Naive thymus-derived CD8-positive, alpha-beta T cell (primary cell): ENCODE results near the gene MAGI2. TPM values are rescaled to one million over a fixed set of nuclear protein-coding genes. Genes with fewer than 3 reads are reported as not detected.

ENCODE experiments used
- ATAC-seq, 2 donors: fragments of 150-1000 bp; cut with Tn5 transposase in 1 of 2; sonication (Bioruptor Pico), chemical (Tn5 transposase) in 1 of 2; 1 replicate in 1 of 2; 2 replicates in 1 of 2; pipeline ENCODE4 v1.10.0; 2021; ENCODE audit warnings: mild to moderate bottlenecking in 2 of 2, moderate library complexity in 2 of 2
- POLR2A ChIA-PET: fragments of 350-600 bp; sonication (Branson Sonifier 250); formaldehyde crosslinking; loops from one replicate; lab custom pipeline; 2021; ENCODE audit warnings: antibody characterized with exemption; lab: Charles Lee
- DNase-seq, 10 donors: peaks; one replicate each; pipeline versions ENCODE4 v3.0.0 to v3.0.0-alpha.2; 2020 to 2022
- H3K27ac Mint-ChIP-seq, 10 donors: one replicate each; pipeline ENCODE4 v1.8.0; 2020 to 2022; ENCODE audit warnings: mild to moderate bottlenecking in 10 of 10, mixed read lengths in 10 of 10, moderate library complexity in 4 of 10, inconsistent platforms in 1 of 10
- H3K27me3 Mint-ChIP-seq, 5 donors: one replicate each; pipeline ENCODE4 v1.8.0; 2021 to 2022; ENCODE audit warnings: mixed read lengths in 5 of 5
- H3K36me3 Mint-ChIP-seq, 3 donors: one replicate each; pipeline ENCODE4 v1.8.0; 2020 to 2022; ENCODE audit warnings: mixed read lengths in 3 of 3, mild to moderate bottlenecking in 2 of 3, inconsistent platforms in 1 of 3
- H3K4me1 Mint-ChIP-seq, 4 donors: one replicate each; pipeline ENCODE4 v1.8.0; 2021 to 2022; ENCODE audit warnings: mixed read lengths in 4 of 4
- H3K4me3 Mint-ChIP-seq, 10 donors: one replicate each; pipeline ENCODE4 v1.8.0; 2020 to 2022; ENCODE audit warnings: mild to moderate bottlenecking in 10 of 10, mixed read lengths in 10 of 10, moderate library complexity in 6 of 10, inconsistent platforms in 1 of 10
- H3K9me3 Mint-ChIP-seq, 9 donors: one replicate each; pipeline ENCODE4 v1.8.0; 2020 to 2022; ENCODE audit warnings: mixed read lengths in 9 of 9, mild to moderate bottlenecking in 3 of 9, inconsistent platforms in 1 of 9, moderate library complexity in 1 of 9
- polyA plus RNA-seq, 3 donors: library from polyadenylated mRNA; unstranded; fragments of 300-500 nt; fragmentation: Illumina TruSeq; gene quantifications; one replicate each; pipeline ENCODE4 v1.2.3, GENCODE V29; 2021
- total RNA-seq, 8 experiments: library from RNA in 2 of 8; stranded (reverse) in 2 of 8; gene quantifications; one replicate each; pipeline ENCODE4 v1.2.3 and lab custom pipeline; 2021 to 2026

MAGI2 gene
- total and polyA plus RNA-seq, 5 experiments from 2014 or later, result 0.02 to 0.65 (median 0.37) TPM; not detected in 1

GRCh38 chr7:78125884-78126283 is 1327.6 kb downstream of the MAGI2 start:
- no peak for ATAC-seq
- Mint-ChIP-seq H3K4me1 (no peaks in the 10 kb centered on the region), H3K27ac (no peak overlapping the region), H3K4me3 (no peak overlapping the region), H3K9me3 (no peaks in the 10 kb centered on the region), H3K27me3 (peaks cover 0 to 3% (median 0%) of the 10 kb centered on the region in 5 donors), H3K36me3 (no peaks in the 10 kb centered on the region)
- no peak for DNase-seq
- POLR2A ChIA-PET, result no interaction called here

GRCh38 chr7:78124216-78124615 is 1329.3 kb downstream of the MAGI2 start:
- Mint-ChIP-seq H3K27me3 (peaks cover 0 to 3% (median 0%) of the 10 kb centered on the region in 5 donors), H3K27ac (no peak overlapping the region), H3K9me3 (no peaks in the 10 kb centered on the region), H3K4me3 (no peak overlapping the region), H3K4me1 (no peaks in the 10 kb centered on the region), H3K36me3 (no peaks in the 10 kb centered on the region)
- ATAC-seq (no peak), DNase-seq (no peak)
- POLR2A ChIA-PET, result no interaction called here

GRCh38 chr7:78121888-78122287 is 1331.6 kb downstream of the MAGI2 start:
- DNase-seq, result no peak
- no peak for ATAC-seq
- no peaks in the 10 kb centered on the region for H3K9me3 Mint-ChIP-seq
- no peak overlapping the region for H3K4me3 Mint-ChIP-seq
- no peak overlapping the region for H3K27ac Mint-ChIP-seq
- no peaks in the 10 kb centered on the region for H3K4me1 Mint-ChIP-seq
- no peaks in the 10 kb centered on the region for H3K36me3 Mint-ChIP-seq
- peaks cover 0 to 5% (median 2%) of the 10 kb centered on the region in 5 donors for H3K27me3 Mint-ChIP-seq
- POLR2A ChIA-PET, result no interaction called here

GRCh38 chr7:78118470-78118869 is 1335.0 kb downstream of the MAGI2 start:
- Mint-ChIP-seq H3K4me1 (no peaks in the 10 kb centered on the region), H3K9me3 (peaks cover 0 to 3% (median 0%) of the 10 kb centered on the region in 9 donors), H3K27me3 (peaks cover 6 to 26% (median 14%) of the 10 kb centered on the region in 5 donors), H3K27ac (no peak overlapping the region), H3K4me3 (no peak overlapping the region), H3K36me3 (peaks cover 0 to 2% (median 0%) of the 10 kb centered on the region in 3 donors)
- no peak for ATAC-seq
- DNase-seq, result no peak
- POLR2A ChIA-PET, result no interaction called here

- Mint-ChIP-seq H3K27me3 (peaks cover 15 to 50% (median 30%) of the 10 kb centered on the region in 5 donors), H3K4me1 (peaks cover 0 to 2% (median 0%) of the 10 kb centered on the region in 4 donors), H3K4me3 (no peak overlapping the region), H3K9me3 (peaks cover 0 to 3% (median 0%) of the 10 kb centered on the region in 9 donors), H3K36me3 (peaks cover 0 to 2% (median 0%) of the 10 kb centered on the region in 3 donors), H3K27ac (no peak overlapping the region)
- DNase-seq, result no peak
- POLR2A ChIA-PET, result no interaction called here
- no peak for ATAC-seq
These were observed 1337.6 kb downstream of the MAGI2 start for GRCh38 chr7:78115876-78116275.

- H3K4me3 Mint-ChIP-seq, result no peak overlapping the region
- H3K36me3 Mint-ChIP-seq, result peaks cover 0 to 2% (median 0%) of the 10 kb centered on the region in 3 donors
- H3K27ac Mint-ChIP-seq, result no peak overlapping the region
- peaks cover 0 to 2% (median 0%) of the 10 kb centered on the region in 4 donors for H3K4me1 Mint-ChIP-seq
- H3K9me3 Mint-ChIP-seq, result peaks cover 0 to 3% (median 0%) of the 10 kb centered on the region in 9 donors
- POLR2A ChIA-PET, result no interaction called here
- DNase-seq (no peak), ATAC-seq (no peak)
- H3K27me3 Mint-ChIP-seq, result peaks cover 15 to 55% (median 33%) of the 10 kb centered on the region in 5 donors
These were observed 1338.5 kb downstream of the MAGI2 start for GRCh38 chr7:78114993-78115392.

GRCh38 chr7:78112488-78112887 is 1341.0 kb downstream of the MAGI2 start:
- no peak for ATAC-seq
- H3K36me3 Mint-ChIP-seq, result peaks cover 2 to 4% (median 2%) of the 10 kb centered on the region in 3 donors
- H3K9me3 Mint-ChIP-seq, result peaks cover 0 to 10% (median 2%) of the 10 kb centered on the region in 9 donors
- H3K27ac Mint-ChIP-seq, result peak overlapping the region in 1 of 10 donors; percentile 51
- no peak for DNase-seq
- peaks cover 0 to 2% (median 0%) of the 10 kb centered on the region in 4 donors for H3K4me1 Mint-ChIP-seq
- no peak overlapping the region for H3K4me3 Mint-ChIP-seq
- POLR2A ChIA-PET, result no interaction called here
- peaks cover 18 to 75% (median 43%) of the 10 kb centered on the region in 5 donors for H3K27me3 Mint-ChIP-seq

GRCh38 chr7:78111386-78111785 is 1342.1 kb downstream of the MAGI2 start:
- DNase-seq (no peak), ATAC-seq (no peak)
- Mint-ChIP-seq H3K4me3 (no peak overlapping the region), H3K9me3 (peaks cover 0 to 19% (median 5%) of the 10 kb centered on the region in 9 donors), H3K4me1 (peaks cover 0 to 2% (median 0%) of the 10 kb centered on the region in 4 donors), H3K27me3 (peaks cover 15 to 74% (median 40%) of the 10 kb centered on the region in 5 donors), H3K36me3 (peaks cover 2 to 5% (median 4%) of the 10 kb centered on the region in 3 donors), H3K27ac (no peak overlapping the region)
- POLR2A ChIA-PET, result no interaction called here

GRCh38 chr7:78103475-78103874 is 1350.0 kb downstream of the MAGI2 start:
- Mint-ChIP-seq H3K9me3 (peaks cover 0 to 16% (median 4%) of the 10 kb centered on the region in 9 donors), H3K4me1 (no peaks in the 10 kb centered on the region), H3K36me3 (peaks cover under 1 to 2% (median 2%) of the 10 kb centered on the region in 3 donors), H3K4me3 (no peak overlapping the region), H3K27ac (no peak overlapping the region), H3K27me3 (peaks cover 5 to 29% (median 10%) of the 10 kb centered on the region in 5 donors)
- POLR2A ChIA-PET, result no interaction called here
- DNase-seq (no peak), ATAC-seq (no peak)

- POLR2A ChIA-PET, result no interaction called here
- no peaks in the 10 kb centered on the region for H3K4me1 Mint-ChIP-seq
- no peak for ATAC-seq
- H3K36me3 Mint-ChIP-seq, result no peaks in the 10 kb centered on the region
- no peak overlapping the region for H3K4me3 Mint-ChIP-seq
- no peak for DNase-seq
- peak overlapping the region in 1 of 10 donors; percentile 46 for H3K27ac Mint-ChIP-seq
- H3K9me3 Mint-ChIP-seq, result peaks cover 0 to 6% (median 2%) of the 10 kb centered on the region in 9 donors
- peaks cover 10 to 28% (median 12%) of the 10 kb centered on the region in 5 donors for H3K27me3 Mint-ChIP-seq
These were observed 1352.4 kb downstream of the MAGI2 start for GRCh38 chr7:78101076-78101475.

- Mint-ChIP-seq H3K4me1 (no peaks in the 10 kb centered on the region), H3K27me3 (peaks cover 13 to 33% (median 15%) of the 10 kb centered on the region in 5 donors), H3K27ac (no peak overlapping the region), H3K9me3 (peaks cover 0 to 7% (median 4%) of the 10 kb centered on the region in 9 donors), H3K4me3 (no peak overlapping the region), H3K36me3 (no peaks in the 10 kb centered on the region)
- DNase-seq (no peak), ATAC-seq (no peak)
- POLR2A ChIA-PET, result no interaction called here
These were observed 1353.6 kb downstream of the MAGI2 start for GRCh38 chr7:78099715-78100394.

- peaks cover 14 to 37% (median 20%) of the 10 kb centered on the region in 5 donors for H3K27me3 Mint-ChIP-seq
- DNase-seq, result no peak
- peaks cover 0 to 7% (median 4%) of the 10 kb centered on the region in 9 donors for H3K9me3 Mint-ChIP-seq
- ATAC-seq, result no peak
- H3K36me3 Mint-ChIP-seq, result no peaks in the 10 kb centered on the region
- POLR2A ChIA-PET, result no interaction called here
- H3K27ac Mint-ChIP-seq, result no peak overlapping the region
- H3K4me3 Mint-ChIP-seq, result no peak overlapping the region
- no peaks in the 10 kb centered on the region for H3K4me1 Mint-ChIP-seq
These were observed 1357.9 kb downstream of the MAGI2 start for GRCh38 chr7:78095549-78095948.

- POLR2A ChIA-PET, result no interaction called here
- ATAC-seq (no peak), DNase-seq (no peak)
- H3K9me3 Mint-ChIP-seq, result peaks cover 0 to 7% (median 4%) of the 10 kb centered on the region in 9 donors
- H3K27ac Mint-ChIP-seq, result no peak overlapping the region
- H3K36me3 Mint-ChIP-seq, result no peaks in the 10 kb centered on the region
- H3K4me3 Mint-ChIP-seq, result no peak overlapping the region
- H3K4me1 Mint-ChIP-seq, result no peaks in the 10 kb centered on the region
- H3K27me3 Mint-ChIP-seq, result peaks cover 12 to 35% (median 19%) of the 10 kb centered on the region in 5 donors
These were observed 1361.1 kb downstream of the MAGI2 start for GRCh38 chr7:78092331-78092730.
